GM12865 (cell line): Measurements from ENCODE around the gene OTUD3.

Experiments
- DNase-seq: peaks from one replicate; pipeline ENCODE4 v3.0.0; 2010; ENCODE audit warnings: low read depth
- H3K4me3 ChIP-seq: 2 replicates; pipeline ENCODE4 v1.5.1; 2011; ENCODE audit warnings: mild to moderate bottlenecking, low read depth, low read length, control low read depth
- CTCF ChIP-seq: IDR thresholded peaks from 2 replicates; pipeline ENCODE4 v1.5.1; 2011; ENCODE audit warnings: low read length, control low read depth, low read depth, inconsistent platforms; ENCODE audit not compliant: insufficient read depth; ENCODE audit errors: missing control alignments

The OTUD3 gene

GRCh38 chr1:19942657-19943056, 60.5 kb downstream of the OTUD3 start:
- H3K4me3 ChIP-seq: no peak overlapping the region
- no peak for TF ChIP-seq CTCF
- DNase-seq: no peak

DNA sequence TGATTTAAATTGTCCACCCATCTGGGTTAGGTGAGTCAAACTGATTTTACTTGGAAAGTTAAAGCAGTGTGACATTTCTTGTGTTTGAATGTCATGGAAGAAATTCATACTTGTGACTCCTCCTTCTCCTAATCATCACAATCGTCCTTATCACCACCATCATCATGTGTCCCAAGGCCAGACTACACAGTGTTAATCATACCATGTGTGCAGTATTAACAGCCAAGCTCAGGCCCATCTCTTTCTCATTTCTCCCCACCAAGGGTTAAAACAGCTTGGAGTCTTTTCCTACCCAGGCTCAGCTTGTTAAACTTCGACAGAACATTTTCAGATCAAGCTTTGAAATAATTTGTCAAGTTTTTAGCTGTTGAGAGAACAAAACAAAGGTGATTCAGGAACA, 63.7 kb downstream of the OTUD3 start:
- no peak overlapping the region for H3K4me3 ChIP-seq
- no peak for TF ChIP-seq CTCF
- DNase-seq: no peak

GRCh38 chr1:19946331-19946751, 64.1 kb downstream of the OTUD3 start:
- DNase-seq: no peak
- TF ChIP-seq CTCF: no peak
- H3K4me3 ChIP-seq: no peak overlapping the region

GRCh38 chr1:19946971-19947370, 64.8 kb downstream of the OTUD3 start:
- no peak for DNase-seq
- no peak for TF ChIP-seq CTCF
- no peak overlapping the region for H3K4me3 ChIP-seq

GRCh38 chr1:19949016-19949415, 66.8 kb downstream of the OTUD3 start:
- no peak for DNase-seq
- H3K4me3 ChIP-seq: no peak overlapping the region
- TF ChIP-seq CTCF: no peak

GRCh38 chr1:19954059-19954458, 71.9 kb downstream of the OTUD3 start:
- DNase-seq: no peak
- no peak overlapping the region for H3K4me3 ChIP-seq
- TF ChIP-seq CTCF: no peak

- no peak for DNase-seq
- H3K4me3 ChIP-seq: no peak overlapping the region
- no peak for TF ChIP-seq CTCF
Observed at GRCh38 chr1:19955534-19956170, 73.5 kb downstream of the OTUD3 start.
